Immature natural killer cell (primary cell): ENCODE data around the gene PAM. TPM values are rescaled to one million over a fixed set of nuclear protein-coding genes. Genes with fewer than 3 reads are reported as not detected.
"Not testable (repeated sequence)": the region's sequence is repeated elsewhere in the genome, so short reads cannot be mapped to it uniquely, and the experiment has no call there.

Experiments
- DNase-seq, 3 donors: peaks; one replicate each; pipeline ENCODE4 v3.0.0; 2022; ENCODE audit warnings: mixed read lengths in 1 of 3
- H3K27ac Mint-ChIP-seq, 6 donors: one replicate each; pipeline ENCODE4 v1.8.0; 2020; ENCODE audit warnings: mixed read lengths in 6 of 6, mild to moderate bottlenecking in 5 of 6, inconsistent platforms in 4 of 6, moderate library complexity in 3 of 6
- H3K27me3 Mint-ChIP-seq, 3 donors: one replicate each; pipeline ENCODE4 v1.8.0; 2020 to 2021; ENCODE audit warnings: low read depth in 3 of 3, mild to moderate bottlenecking in 3 of 3, mixed read lengths in 3 of 3, moderate library complexity in 3 of 3, inconsistent platforms in 1 of 3
- H3K36me3 Mint-ChIP-seq, 3 donors: one replicate each; pipeline ENCODE4 v1.8.0; 2020; ENCODE audit warnings: mixed read lengths in 3 of 3, inconsistent platforms in 2 of 3, mild to moderate bottlenecking in 2 of 3
- H3K4me1 Mint-ChIP-seq, 2 donors: one replicate each; pipeline ENCODE4 v1.8.0; 2020; ENCODE audit warnings: inconsistent platforms in 2 of 2, mild to moderate bottlenecking in 2 of 2, mixed read lengths in 2 of 2, moderate library complexity in 1 of 2
- H3K4me3 Mint-ChIP-seq, 5 donors: one replicate each; pipeline ENCODE4 v1.8.0; 2020; ENCODE audit warnings: mild to moderate bottlenecking in 5 of 5, mixed read lengths in 5 of 5, inconsistent platforms in 3 of 5, moderate library complexity in 3 of 5
- H3K9me3 Mint-ChIP-seq, 6 donors: one replicate each; pipeline ENCODE4 v1.8.0; 2020; ENCODE audit warnings: mild to moderate bottlenecking in 6 of 6, mixed read lengths in 6 of 6, inconsistent platforms in 4 of 6, moderate library complexity in 3 of 6
- polyA plus RNA-seq, 3 donors: library from polyadenylated mRNA; unstranded; fragments of 300-500 nt; fragmentation: Illumina TruSeq; gene quantifications; one replicate each; pipeline ENCODE4 v1.2.3, GENCODE V29; 2021

The PAM gene
- polyA plus RNA-seq, 3 donors from 2014 or later: 55.2 to 96.2 (median 95.6) TPM

DNA sequence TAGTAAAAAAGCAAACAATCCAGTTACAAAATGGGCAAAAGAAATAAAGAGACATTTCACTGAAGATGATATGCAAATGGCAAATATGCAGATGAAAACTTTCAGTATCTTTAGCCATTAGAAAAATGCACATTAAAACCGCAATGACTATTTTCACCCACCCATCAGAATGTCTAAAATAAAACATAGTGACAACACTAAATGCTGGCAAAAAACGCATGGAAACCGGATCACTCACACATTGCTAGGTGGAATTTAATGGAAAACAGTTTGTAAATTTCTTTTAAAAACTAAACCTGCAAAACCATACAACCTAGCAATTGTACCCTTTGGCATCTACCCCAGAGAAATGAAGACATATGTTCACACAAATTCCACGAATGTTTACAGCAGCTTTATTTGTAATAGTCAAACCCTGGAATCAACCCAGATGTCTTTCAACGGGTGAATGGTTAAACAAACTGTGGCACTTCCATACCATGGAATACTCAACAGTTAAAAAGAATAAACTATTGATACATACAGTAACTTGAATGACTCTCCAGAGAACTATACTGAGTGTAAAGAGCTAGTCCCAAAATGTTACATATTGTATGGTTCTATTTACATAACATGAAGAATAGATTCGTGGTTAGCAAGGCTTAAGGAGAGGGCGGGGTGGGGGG, 17.2 kb upstream of the PAM start:
- Mint-ChIP-seq H3K4me1 (no peaks in the 10 kb centered on the region), H3K36me3 (no peaks in the 10 kb centered on the region), H3K9me3 (no peaks in the 10 kb centered on the region), H3K4me3 (no peak overlapping the region), H3K27me3 (peaks cover 0 to 5% (median 0%) of the 10 kb centered on the region in 3 donors), H3K27ac (no peak overlapping the region)
- no peak for DNase-seq

DNA sequence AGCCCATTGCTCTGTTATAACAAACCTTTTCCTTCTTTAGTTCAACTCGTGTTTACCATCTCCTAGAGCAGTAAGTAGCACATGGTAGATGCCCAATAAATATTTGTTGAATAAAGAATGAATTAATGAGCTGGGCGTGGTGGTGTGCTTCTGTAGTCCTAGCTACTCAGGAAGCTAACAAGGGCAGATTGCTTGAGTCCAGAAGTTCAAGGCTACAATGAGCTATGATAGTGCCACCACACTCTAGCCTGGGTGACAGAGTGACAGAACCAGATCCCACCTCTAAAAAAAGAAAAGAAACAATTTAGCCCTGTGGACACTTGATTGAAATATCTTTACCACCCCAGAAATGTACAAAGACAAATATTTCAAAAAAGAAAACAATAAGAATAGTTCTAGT, 14.6 kb upstream of the PAM start:
- Mint-ChIP-seq H3K9me3 (no peaks in the 10 kb centered on the region), H3K4me3 (no peak overlapping the region), H3K27ac (no peak overlapping the region), H3K4me1 (no peaks in the 10 kb centered on the region), H3K36me3 (no peaks in the 10 kb centered on the region), H3K27me3 (peaks cover 0 to 5% (median 0%) of the 10 kb centered on the region in 3 donors)
- DNase-seq: no peak

DNA sequence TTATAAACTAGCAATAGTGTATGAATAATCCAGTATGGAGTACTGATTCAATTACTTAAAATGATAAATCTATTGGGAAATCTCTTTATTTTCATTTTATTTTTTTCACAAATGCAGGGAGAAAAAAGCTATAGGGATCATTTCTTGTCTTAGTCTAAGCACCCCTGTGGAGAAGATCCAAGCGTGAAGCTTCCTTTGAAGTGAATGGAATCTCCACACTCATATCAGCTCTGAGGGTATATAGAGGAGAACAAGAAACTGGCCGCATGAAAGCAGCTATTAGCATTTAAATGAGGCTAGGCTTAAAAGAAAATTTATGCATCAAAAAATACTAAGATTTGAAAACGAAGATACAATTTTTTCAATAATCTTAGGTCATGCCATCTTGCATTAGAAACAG, 12.9 kb upstream of the PAM start:
- Mint-ChIP-seq H3K4me3 (no peak overlapping the region), H3K9me3 (no peaks in the 10 kb centered on the region), H3K36me3 (no peaks in the 10 kb centered on the region), H3K27me3 (peaks cover 0 to 5% (median 0%) of the 10 kb centered on the region in 3 donors), H3K27ac (no peak overlapping the region), H3K4me1 (no peaks in the 10 kb centered on the region)
- no peak for DNase-seq

DNA sequence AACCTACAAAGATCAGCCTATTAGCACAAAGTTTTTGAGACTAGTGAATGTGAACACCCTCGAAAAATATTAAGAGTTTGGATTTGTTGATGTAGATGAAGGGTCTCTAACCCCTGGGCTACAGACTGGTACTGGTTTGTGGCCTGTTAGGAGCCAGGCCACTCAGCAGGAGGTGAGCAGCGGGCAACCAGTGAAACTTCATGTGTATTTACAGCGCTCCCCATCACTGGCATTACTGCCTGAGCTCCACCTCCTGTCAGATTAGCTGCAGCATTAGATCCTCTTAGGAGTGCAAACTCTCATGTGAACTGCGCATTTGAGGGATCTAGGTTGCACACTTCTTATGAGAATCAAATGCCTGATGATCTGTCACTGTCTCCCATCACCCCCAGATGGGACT, 11.2 kb upstream of the PAM start:
- Mint-ChIP-seq H3K27ac (no peak overlapping the region), H3K27me3 (peaks cover 0 to 3% (median 0%) of the 10 kb centered on the region in 3 donors), H3K4me3 (no peak overlapping the region), H3K9me3 (no peaks in the 10 kb centered on the region), H3K4me1 (peaks cover 0 to 1% of the 10 kb centered on the region in 2 donors), H3K36me3 (no peaks in the 10 kb centered on the region)
- DNase-seq: no peak

DNA sequence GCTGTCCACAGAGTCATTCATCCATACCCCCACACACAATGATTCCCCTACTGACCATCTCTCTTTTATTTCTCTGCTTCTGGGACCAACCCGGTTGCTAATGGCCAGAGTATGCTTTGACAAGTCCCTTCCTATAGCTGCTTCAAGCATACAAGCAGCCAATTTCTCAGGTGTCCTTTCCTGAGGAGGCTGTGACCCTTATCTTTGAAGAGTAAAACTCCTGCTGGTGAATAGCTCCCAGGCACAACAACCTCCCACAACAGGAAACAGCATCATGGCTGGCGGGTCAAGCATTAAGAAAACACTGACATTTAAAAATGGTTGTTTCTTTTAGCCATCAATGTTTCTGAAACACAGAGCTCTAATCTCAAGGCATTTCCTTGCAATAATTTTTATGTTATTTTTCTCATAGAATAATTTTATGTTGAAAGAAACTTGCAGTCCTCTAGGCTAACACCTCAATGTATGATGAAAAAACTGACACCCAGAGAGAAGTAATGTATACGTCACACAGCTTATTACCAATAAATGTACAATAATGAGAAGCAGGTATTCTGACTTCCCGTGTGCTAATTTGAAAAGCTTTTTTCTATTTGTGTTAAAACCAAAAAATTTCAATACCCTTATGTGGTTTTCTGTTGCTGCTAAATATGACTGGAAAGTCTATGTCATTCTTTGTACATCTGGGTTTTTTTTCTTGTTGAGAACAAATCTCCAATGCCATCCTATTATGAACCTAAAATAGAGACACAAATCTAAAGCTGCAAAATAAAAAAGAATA, 7.5 kb upstream of the PAM start:
- no peak for DNase-seq
- H3K9me3 Mint-ChIP-seq: no peaks in the 10 kb centered on the region
- H3K36me3 Mint-ChIP-seq: no peaks in the 10 kb centered on the region
- H3K4me1 Mint-ChIP-seq: peaks cover under 1 to 1% of the 10 kb centered on the region in 2 donors
- no peak overlapping the region for H3K27ac Mint-ChIP-seq
- no peak overlapping the region for H3K4me3 Mint-ChIP-seq
- H3K27me3 Mint-ChIP-seq: peaks cover 0 to 2% (median 0%) of the 10 kb centered on the region in 3 donors

DNA sequence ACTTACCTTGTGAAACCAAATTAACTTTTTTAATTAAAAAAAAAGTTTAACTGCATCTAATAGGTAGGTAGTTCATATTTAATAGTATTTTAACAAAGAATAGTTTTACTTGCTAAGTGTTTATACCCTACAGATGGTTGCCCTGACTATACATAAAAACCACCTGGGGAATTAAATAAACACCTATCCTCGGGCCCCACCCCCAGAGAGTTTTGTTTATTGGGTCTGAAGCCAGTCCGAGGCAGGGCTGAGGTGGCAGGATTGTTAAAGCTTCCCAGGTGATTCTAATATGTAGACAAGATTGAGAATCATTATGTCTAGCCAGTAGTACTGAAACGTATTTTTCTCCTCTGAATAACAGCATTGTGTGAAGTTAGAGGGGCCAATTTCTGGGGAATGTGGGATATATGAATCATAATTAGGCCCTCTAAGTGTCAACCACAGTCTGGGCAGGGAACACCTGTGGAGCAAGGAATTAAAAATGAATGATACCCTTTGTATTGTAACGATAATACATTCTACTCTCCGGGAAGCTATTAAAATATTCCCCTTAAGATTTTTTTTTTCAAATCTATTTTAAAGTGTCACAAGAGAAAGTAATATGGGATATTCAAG, 5.6 kb upstream of the PAM start:
- no peaks in the 10 kb centered on the region for H3K36me3 Mint-ChIP-seq
- H3K27ac Mint-ChIP-seq: no peak overlapping the region
- H3K4me1 Mint-ChIP-seq: peaks cover 11 to 19% of the 10 kb centered on the region in 2 donors
- DNase-seq: no peak
- peaks cover 3 to 6% (median 5%) of the 10 kb centered on the region in 3 donors for H3K27me3 Mint-ChIP-seq
- no peak overlapping the region for H3K4me3 Mint-ChIP-seq
- no peaks in the 10 kb centered on the region for H3K9me3 Mint-ChIP-seq

DNA sequence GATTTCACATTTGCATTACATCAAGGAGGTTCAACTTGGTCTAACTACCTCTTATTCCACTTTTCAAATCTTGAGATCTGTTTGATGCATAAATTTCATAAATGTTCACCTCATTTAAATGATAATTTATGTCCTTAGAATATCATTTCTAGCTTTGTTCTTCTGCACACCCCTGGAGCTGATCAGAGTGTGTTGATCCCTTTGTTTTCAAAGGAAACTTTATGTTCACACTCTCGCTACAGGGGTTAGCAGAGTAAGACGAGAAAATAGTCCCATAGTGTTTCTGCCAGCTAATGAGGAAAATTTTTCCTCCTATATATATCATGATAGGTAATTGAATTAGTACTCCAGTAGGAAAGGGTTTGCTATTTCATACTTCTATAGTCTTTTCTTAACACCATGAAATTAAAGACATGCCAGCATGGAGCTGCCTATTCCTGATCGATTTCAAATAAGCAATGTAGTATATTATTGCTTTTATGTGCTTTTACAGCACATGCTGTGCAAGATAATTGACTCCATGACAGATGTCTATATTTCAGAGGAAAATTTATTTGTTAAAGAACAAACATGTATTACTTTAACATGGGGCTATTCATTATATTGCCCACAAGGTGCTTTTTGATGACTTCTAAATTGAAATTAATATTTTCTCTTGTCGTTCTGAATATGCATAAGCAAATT, 4.8 kb upstream of the PAM start:
- no peaks in the 10 kb centered on the region for H3K36me3 Mint-ChIP-seq
- H3K27me3 Mint-ChIP-seq: peaks cover 3 to 6% (median 5%) of the 10 kb centered on the region in 3 donors
- H3K27ac Mint-ChIP-seq: no peak overlapping the region
- H3K4me1 Mint-ChIP-seq: peaks cover 14 to 22% of the 10 kb centered on the region in 2 donors
- no peaks in the 10 kb centered on the region for H3K9me3 Mint-ChIP-seq
- no peak overlapping the region for H3K4me3 Mint-ChIP-seq
- DNase-seq: no peak

DNA sequence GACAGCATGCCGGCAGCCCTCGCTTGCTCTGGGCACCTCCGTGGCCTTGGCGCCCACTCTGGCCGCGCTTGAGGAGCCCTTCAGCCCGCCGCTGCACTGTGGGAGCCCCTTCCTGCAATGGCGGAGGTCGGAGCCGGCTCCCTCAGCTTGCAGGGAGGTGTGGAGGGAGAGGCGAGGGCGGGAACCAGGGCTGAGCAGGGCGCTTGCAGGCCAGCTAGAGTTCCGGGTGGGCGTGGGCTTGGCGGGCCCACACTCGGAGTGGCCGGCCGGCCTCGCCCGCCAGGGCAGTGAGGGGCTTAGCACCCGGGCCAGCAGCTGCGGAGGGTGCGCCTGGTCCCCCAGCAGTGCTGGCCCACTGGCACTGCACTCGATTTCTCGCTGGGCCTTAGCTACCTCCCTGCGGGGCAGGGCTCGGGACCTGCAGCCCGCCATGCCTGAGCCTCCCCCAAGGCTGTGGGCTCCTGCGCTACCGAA, 3.2 kb upstream of the PAM start:
- not testable (repeated sequence) for DNase-seq, H3K36me3 Mint-ChIP-seq, H3K9me3 Mint-ChIP-seq, H3K27ac Mint-ChIP-seq, H3K4me3 Mint-ChIP-seq
- Mint-ChIP-seq H3K4me1 (peaks cover 23 to 37% of the 10 kb centered on the region in 2 donors), H3K27me3 (peaks cover 5 to 10% (median 10%) of the 10 kb centered on the region in 3 donors)

DNA sequence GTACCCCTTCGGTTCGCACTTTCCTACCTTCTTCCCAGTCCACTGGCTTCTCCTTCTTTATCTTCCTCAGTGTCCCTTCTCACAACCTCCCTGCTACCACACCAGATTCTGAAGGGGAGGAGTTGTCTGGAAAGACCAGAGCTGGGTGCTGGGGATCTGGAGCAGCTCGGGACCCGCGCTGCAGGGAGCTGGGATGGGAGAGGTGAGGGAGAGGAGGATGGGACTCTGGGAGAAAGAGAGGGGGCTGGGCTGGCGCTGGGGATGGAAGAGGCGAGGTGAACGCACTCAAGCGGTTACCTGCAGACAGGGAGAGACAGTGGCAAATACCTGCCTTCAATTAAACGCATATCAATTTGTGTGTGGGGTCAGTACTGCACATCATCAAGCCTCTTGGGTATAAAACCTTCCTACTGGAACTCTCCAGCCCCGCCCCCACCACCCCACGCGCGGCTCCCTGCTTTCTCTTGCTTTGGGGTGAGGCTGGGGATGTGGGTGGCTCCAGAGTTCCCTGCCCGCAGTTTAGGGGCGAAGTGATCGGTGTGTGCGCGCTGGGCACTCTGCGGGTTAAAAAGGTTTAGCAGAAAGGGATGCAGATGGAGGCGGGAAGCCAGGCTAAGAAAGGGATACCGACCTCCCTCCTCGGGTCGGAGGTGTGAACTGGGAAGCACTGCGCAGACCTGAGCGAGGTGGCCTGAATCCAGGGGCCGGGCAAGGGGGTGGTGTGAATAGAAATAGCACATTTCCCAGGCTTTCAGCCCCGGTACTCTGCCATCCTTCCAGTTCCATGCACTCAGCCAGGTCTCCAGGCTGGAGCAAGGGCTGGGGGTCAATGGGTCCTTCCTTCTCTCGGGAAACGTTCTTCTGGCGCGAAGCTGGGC, 977 bp upstream of the PAM start:
- DNase-seq: no peak

DNA sequence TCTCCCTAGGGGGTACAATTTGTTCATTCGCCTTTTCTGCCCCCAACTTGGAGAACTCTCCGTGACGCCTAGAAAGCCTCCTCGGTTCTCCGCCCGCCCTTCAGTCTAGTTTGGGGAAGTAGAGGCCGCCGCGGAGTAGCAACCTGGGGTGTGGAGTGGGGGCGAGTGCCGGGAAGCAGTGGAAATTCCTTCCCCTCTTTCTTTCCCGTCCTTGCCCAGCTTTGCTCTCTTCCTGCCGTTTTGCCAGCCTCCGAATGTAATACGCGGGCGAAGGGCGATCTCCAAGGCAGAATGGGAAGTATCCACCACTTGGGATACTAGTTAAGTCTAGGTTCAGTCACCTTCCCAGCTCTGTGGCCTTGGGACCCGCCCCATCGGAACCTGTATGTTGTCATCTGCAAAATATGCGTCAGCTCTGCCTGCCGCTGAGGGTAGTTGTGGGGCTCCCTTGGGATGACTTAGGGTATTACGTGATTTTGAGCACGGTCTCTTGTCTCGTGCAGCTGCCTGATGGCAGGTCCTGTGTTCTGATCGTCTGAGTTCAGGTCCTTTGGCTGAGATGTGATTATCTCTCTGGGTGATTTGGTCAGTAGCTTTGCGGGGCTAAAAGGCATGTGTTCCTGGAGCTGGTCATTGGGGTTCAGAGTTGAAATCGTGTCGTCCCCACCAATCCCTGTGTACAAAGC, 724 bp downstream of the PAM start:
- peaks cover 29 to 58% of the 10 kb centered on the region in 2 donors for H3K4me1 Mint-ChIP-seq
- H3K4me3 Mint-ChIP-seq: peak overlapping the region; percentile 96 to 98 (median 97)
- peak; percentile 51 to 59 (median 52) for DNase-seq
- no peaks in the 10 kb centered on the region for H3K9me3 Mint-ChIP-seq
- H3K27me3 Mint-ChIP-seq: peaks cover 5 to 10% (median 10%) of the 10 kb centered on the region in 3 donors
- H3K27ac Mint-ChIP-seq: peak overlapping the region; percentile 78 to 97 (median 92)
- no peaks in the 10 kb centered on the region for H3K36me3 Mint-ChIP-seq

More for the DNA sequence above, 977 bp upstream of the PAM start:
- Mint-ChIP-seq H3K36me3 (no peaks in the 10 kb centered on the region), H3K27me3 (peaks cover 5 to 10% (median 10%) of the 10 kb centered on the region in 3 donors), H3K4me3 (peak overlapping the region; percentile 85 to 97 (median 93)), H3K9me3 (no peaks in the 10 kb centered on the region), H3K27ac (peak overlapping the region in 5 of 6 donors; percentile 23 to 74 (median 53)), H3K4me1 (peaks cover 25 to 47% of the 10 kb centered on the region in 2 donors)

DNA sequence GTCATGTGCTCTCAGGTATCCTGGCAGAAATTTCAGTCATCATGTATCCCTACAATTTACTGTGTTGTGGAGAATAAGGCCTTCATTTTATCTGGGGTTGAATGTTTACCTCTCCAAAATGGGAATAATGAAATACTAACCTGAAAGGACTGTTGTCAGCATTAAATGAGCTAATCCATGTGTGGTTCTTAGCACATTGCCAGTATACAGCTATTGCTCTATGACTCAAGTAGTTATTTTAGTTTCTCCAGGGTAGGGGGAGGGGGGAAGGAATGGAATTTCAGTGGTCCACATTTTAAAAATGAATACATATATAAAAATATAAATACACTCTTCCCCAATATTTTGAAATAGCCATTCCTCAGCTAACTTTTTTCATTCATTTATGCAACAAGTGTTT, 3.5 kb downstream of the PAM start:
- Mint-ChIP-seq H3K27me3 (peaks cover 2 to 9% (median 7%) of the 10 kb centered on the region in 3 donors), H3K4me1 (peaks cover 53 to 76% of the 10 kb centered on the region in 2 donors), H3K36me3 (no peaks in the 10 kb centered on the region), H3K4me3 (no peak overlapping the region), H3K9me3 (no peaks in the 10 kb centered on the region), H3K27ac (peak overlapping the region in 3 of 6 donors; percentile 10 to 83 (median 63))
- no peak for DNase-seq

DNA sequence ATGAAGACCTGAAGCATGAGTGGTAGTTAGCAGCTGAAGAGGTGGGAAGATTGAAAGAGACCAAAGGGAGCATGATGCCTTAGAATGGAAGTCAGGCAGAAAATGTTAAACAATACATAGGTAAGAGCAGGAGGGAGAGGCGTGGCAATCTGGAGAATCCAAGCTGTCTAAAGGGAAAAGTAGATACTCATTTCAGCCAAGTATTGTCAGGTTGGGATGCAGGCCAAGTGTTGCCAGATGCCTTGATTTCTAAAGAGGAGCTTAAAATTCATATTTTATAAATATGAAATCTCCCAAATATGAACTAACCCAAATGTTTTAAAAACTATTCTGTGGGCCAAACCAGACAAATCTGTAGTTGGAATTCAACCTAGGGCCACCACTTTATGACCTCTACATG, 4.2 kb downstream of the PAM start:
- Mint-ChIP-seq H3K4me3 (no peak overlapping the region), H3K27ac (peak overlapping the region in 5 of 6 donors; percentile 6 to 74 (median 29)), H3K4me1 (peaks cover 53 to 76% of the 10 kb centered on the region in 2 donors), H3K36me3 (no peaks in the 10 kb centered on the region), H3K27me3 (peaks cover 2 to 5% (median 5%) of the 10 kb centered on the region in 3 donors), H3K9me3 (no peaks in the 10 kb centered on the region)
- no peak for DNase-seq
